Measurements from ENCODE around the gene DFFB.
"Not testable (repeated sequence)": the region's sequence is repeated elsewhere in the genome, so short reads cannot be mapped to it uniquely, and the experiment has no call there.

DFFB gene

GRCh38 chr1:3856923-3857790, at the start of gene DFFB, which contains the start of gene CEP104:
TSS of gene DFFB (plus strand) at chr1:3857476. CDS start at chr1:3857604, 128 bp downstream.
TSS of gene CEP104 (minus strand) at chr1:3857211. CDS start at chr1:3852407, 4,804 bp downstream.
- peak; percentile 80 for DNase-seq

GRCh38 chr1:3807769-3808168, 49.5 kb upstream of the DFFB start:
- DNase-seq: no peak

- no peak for DNase-seq
Measured at GRCh38 chr1:3809680-3810079, 47.6 kb upstream of the DFFB start.

GRCh38 chr1:3810149-3810761, 47.0 kb upstream of the DFFB start:
- not testable (repeated sequence) for DNase-seq

- DNase-seq: no peak
Measured at GRCh38 chr1:3811595-3811911, 45.7 kb upstream of the DFFB start.

GRCh38 chr1:3814065-3814464, 43.2 kb upstream of the DFFB start:
- no peak for DNase-seq

GRCh38 chr1:3814771-3815561, 42.3 kb upstream of the DFFB start:
- no peak for DNase-seq

GRCh38 chr1:3816331-3817137, 40.7 kb upstream of the DFFB start:
- no peak for DNase-seq

- no peak for DNase-seq
Measured at GRCh38 chr1:3817138-3817740, 40.0 kb upstream of the DFFB start.

GRCh38 chr1:3817821-3818597, 39.3 kb upstream of the DFFB start:
- no peak for DNase-seq

GRCh38 chr1:3819771-3820200, 37.5 kb upstream of the DFFB start:
- DNase-seq: peak; percentile 15

- no peak for DNase-seq
Measured at GRCh38 chr1:3820316-3820715, 37.0 kb upstream of the DFFB start.

- DNase-seq: peak; percentile 61
Measured at GRCh38 chr1:3821004-3821403, 36.3 kb upstream of the DFFB start.

- DNase-seq: peak; percentile 22
Measured at GRCh38 chr1:3821447-3821846, 35.8 kb upstream of the DFFB start.

GRCh38 chr1:3821908-3822307, 35.4 kb upstream of the DFFB start:
- no peak for DNase-seq

GRCh38 chr1:3822421-3822820, 34.9 kb upstream of the DFFB start:
- no peak for DNase-seq

GRCh38 chr1:3824650-3825049, 32.6 kb upstream of the DFFB start:
- no peak for DNase-seq

GRCh38 chr1:3825356-3825755, 31.9 kb upstream of the DFFB start:
- no peak for DNase-seq

- no peak for DNase-seq
Measured at GRCh38 chr1:3827813-3828307, 29.4 kb upstream of the DFFB start.

GRCh38 chr1:3828391-3828790, 28.9 kb upstream of the DFFB start:
- no peak for DNase-seq

- DNase-seq: no peak
Measured at GRCh38 chr1:3831689-3832088, 25.6 kb upstream of the DFFB start.
